ENCODE data around the gene LRRC23.

Gene LRRC23

DNA sequence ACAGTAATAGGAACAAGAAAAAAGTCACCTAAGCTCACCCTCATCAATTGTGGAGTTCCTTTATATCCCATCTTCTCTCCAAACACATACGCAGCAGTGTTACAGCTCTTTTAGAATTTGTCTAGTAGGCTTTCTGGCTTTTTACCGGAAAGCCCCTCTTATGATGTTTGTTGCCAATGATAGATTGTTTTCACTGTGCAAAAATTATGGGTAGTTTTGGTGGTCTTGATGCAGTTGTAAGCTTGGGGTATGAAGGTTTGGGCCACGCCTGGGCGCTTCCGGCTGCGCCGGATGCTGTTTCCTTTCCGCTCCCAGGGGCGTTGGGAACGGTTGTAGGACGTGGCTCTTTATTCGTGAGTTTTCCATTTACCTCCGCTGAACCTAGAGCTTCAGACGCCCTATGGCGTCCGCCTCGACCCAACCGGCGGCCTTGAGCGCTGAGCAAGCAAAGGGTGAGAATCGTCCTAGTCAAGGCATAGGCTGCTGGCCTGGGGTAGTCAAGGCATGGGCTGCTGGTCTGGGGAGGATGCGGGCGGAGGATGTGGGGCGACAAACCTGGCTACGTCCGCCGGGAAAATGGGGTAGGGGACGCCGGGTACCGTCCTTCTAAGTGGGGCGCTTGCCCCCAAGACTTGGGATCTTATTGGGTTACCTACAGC, 39.2 kb downstream of the LRRC23 start, which contains the start of the genes C12orf57 and RNU7-1:
Gene C12orf57, plus strand, starts transcription at position 301 of the 659 bp plus-strand sequence. Its CDS starts 100 bp downstream, at position 401.
Gene RNU7-1, plus strand, starts transcription at position 95 of the 659 bp plus-strand sequence.
- peak; percentile 68 to 79 (median 75) for DNase-seq (ENCODE audit: low read depth in 3 of 3)

DNA sequence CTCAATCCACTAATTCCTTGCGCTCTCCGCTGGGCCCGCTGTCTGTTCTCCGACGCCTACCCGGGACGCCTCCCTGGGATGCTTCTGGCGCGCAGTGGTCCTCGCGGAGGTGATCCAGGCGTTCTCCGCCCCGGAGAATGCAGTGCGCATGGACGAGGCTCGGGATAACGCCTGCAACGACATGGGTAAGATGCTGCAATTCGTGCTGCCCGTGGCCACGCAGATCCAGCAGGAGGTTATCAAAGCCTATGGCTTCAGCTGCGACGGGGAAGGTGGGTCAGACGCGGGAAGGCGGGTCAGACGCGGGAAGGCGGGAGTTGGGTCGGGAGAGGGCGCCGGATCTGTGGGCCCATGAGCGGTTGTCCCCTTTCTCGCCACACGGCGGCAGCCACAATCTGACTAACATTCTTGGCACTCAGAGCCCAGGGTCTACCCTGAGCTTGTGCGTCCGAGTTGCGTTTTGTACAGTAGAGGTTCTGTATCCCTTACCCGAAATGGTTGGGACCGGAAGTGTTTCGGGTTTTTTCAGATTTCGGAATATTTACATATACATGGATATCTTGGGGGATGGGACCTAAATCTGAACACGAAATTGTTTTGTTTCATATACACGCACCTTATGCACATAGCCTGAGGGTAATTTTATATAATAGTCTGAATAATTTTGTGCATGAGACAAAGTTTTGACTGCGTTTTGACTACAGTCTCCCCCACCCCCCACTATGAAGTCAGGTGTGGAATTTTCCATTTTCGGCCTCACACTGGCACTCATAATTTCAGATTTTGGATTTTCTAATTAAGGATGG, 40.0 kb downstream of the LRRC23 start:
- peak; percentile 80 to 90 (median 80) for DNase-seq (ENCODE audit: low read depth in 3 of 3)

DNA sequence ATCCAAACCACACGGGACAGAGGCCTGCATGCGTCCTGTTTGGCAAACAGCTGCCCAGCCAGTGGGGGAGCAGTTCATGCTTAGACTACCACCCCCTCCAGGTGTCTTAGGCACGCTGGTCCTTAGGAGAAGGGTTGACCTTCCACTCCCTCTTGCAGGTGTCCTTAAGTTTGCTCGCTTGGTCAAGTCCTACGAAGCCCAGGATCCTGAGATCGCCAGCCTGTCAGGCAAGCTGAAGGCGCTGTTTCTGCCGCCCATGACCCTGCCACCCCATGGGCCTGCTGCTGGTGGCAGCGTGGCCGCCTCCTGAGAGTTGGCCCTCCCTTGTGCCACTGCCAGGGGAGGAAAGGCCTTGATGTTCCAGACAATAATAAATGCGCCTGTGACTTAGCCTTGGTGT, 41.0 kb downstream of the LRRC23 start:
- DNase-seq (ENCODE audit: low read depth in 3 of 3): no peak

DNA sequence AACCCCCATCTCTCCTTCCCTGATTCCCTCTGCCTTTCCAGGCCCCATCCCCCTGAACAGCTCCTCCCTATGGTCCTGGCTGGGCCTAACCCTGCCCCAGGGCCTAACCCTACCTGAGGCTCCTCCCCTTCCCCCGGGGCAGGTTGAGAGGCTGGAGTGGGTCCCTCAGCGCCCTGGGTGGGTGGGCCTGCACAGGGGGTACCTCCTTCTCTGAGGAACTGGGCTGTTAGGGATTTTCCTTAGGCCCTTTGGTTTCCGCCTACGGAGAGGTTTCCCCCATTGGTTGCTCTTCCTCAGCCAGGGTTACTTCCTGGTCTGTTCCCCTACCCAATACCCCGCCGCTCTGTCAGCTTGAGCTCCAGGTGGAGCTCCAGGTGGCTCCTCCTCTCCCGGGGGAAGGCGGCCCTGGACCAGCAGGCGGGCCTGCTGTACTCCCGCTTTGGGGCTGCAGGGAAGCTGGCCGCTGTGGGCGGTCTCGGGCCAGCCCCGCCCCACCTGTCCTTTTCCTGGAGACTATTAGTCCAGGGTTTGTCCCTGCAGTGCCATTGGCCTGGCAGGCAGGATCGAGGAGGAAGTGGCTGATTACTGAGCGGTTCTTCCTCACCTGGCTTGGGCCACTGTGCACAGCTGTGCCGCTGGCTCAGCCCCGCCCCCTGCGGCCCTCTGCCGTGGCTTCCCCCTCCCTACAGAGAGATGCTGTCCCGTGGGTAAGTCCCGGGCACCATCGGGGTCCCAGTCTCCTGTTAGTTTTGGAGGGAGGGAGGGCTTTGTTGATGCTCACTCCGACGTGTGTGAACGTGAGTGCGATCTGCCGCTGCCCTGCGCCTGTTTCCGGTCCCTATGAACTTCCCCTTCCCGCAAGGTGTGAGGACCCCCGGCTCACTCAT, 41.7 kb downstream of the LRRC23 start:
- DNase-seq (ENCODE audit: low read depth in 3 of 3): peak in 1 of 3 experiments; percentile 76

DNA sequence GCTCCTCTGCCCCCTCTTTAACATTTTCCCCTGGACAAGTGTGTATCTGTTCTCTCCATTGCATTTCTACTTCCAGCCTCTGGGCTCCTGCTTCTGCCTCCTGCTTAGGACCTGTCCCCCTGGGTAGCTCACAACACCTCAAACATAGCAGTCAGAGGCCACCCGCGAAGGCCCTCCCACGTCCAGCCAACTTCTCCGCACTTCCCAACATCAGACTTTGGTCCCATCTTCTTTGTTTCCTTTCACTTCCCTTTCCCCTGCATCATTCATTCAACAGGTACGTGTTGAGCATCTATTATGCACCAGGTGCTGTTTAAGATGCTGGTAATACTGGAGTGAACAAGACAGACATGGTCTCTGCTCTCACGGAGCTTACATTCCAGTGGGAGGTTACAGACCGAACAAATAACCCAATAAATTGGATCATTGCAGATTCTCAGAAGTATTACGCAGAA, 42.3 kb downstream of the LRRC23 start:
- no peak for DNase-seq (ENCODE audit: low read depth in 3 of 3)

DNA sequence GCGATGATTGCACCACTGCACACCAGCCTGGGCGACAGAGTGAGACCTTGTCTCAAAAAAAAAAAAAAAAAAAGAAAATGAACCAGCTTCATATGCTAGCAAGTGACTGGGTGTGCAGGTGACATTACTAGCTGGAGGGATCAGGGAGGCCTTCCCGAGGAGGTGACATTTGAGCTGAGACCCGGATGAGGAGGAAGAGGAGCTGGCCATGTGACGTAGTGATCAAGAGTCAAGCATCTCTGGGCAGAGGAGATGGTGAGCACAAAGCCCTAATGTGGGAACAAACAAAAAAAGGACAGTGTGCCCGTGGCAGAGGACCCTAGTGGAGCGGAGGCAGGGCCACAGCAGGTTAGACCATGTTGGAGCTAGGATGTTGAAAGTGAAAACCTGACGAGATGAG, 43.0 kb downstream of the LRRC23 start:
- DNase-seq (ENCODE audit: low read depth in 3 of 3): no peak

DNA sequence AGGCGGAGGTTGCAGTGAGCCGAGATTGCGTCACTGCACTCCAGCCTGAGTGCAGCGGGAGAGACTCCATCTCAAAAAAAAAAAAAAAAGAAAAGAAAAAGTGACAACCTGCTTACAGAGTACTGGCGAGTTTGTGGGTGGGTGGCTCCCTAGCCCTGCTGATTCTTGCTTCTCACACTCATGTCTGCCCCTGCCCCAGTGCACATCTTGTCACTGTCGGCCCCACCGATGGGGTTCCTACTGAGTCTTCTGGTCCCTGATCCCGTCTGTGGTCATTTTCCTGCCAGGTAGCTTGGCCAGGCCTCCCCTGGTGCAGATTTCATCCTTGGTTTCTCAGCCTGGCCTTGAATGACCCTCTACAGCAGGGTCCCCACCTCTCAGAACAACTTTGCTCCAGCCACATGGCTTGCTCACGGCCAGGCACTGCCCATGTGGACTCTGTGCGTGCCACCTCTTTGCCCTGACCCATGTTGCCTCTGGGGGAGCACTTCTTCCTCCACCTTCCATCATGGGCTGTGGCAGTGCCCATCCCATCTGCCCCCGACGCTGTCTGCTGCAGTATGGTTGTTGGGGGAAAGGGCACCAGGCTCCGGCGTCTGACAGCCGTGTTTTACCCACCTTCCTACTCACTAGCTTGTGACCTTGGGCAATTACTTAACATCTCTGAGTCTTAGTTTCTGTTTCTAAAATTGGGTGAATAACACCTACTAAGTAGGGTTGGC, 44.4 kb downstream of the LRRC23 start:
- DNase-seq (ENCODE audit: low read depth in 3 of 3): no peak

DNA sequence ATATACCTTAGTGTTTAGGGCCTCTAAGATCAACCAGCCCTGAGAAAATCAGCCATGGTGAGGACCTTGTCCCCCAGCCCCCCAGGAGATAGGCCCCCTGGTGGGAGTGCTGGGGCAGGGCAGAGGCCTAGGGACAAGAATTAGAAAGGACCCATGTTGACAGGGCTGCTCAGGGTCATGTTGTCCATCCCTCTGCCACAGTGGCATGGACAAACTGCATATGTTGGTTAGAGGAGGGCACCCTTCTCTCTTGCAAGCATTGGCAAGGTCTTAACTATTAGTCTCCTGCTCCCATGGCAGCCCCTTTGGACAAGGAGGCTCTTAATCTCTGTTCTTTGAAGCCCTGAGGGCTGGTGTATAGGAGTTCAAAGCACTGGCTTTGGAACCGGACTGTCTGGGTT, 45.8 kb downstream of the LRRC23 start:
- DNase-seq (ENCODE audit: low read depth in 3 of 3): no peak

DNA sequence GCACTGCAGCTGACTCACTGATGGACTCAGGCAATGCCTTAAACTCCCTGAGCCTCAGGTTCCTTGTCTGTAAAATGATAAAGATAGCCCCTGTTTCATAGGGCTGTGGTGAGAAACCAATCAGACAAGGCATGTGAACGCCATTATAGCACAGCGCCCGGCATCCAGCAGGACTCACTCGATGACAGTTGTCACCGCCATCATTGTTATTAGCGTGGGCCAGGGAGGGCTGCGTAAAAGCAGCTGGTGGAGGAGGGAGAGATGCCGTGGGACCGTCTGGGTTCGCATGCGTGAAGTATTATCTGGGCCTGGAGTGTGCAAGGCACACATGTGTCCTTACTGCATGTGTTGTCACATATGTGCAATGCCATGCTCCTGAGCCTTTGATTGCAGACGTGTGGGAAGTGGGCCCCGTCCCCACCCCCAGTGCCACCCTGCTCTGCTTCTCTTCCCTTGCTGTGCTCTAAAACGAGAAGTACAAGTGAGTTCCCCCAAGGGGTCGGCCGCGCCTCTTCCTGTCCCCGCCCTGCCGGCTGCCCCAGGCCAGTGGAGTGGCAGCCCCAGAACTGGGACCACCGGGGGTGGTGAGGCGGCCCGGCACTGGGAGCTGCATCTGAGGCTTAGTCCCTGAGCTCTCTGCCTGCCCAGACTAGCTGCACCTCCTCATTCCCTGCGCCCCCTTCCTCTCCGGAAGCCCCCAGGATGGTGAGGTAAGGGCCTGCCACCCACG, 46.4 kb downstream of the LRRC23 start, which contains the start of gene PTPN6:
Gene PTPN6, plus strand, starts transcription at position 546 of the 730 bp plus-strand sequence. Its CDS starts 157 bp downstream, at position 703.
- DNase-seq (ENCODE audit: low read depth in 3 of 3): peak in 1 of 3 experiments; percentile 72

DNA sequence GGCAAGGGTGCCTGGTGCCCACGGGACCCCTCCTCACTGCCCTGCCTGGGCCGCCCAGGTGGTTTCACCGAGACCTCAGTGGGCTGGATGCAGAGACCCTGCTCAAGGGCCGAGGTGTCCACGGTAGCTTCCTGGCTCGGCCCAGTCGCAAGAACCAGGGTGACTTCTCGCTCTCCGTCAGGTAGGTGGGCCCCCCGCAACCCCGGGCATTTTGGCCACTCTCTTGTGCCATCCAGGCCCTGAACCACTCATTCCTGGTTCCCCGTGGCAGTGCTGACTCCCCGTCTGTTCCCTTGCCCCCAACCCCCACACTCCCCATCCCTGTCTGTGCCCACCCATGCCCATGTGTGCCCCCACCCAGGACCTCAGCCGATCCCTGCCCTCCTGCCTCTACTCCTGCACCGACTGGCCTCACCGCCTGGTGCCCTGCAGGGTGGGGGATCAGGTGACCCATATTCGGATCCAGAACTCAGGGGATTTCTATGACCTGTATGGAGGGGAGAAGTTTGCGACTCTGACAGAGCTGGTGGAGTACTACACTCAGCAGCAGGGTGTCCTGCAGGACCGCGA, 47.0 kb downstream of the LRRC23 start:
- DNase-seq (ENCODE audit: low read depth in 3 of 3): no peak

DNA sequence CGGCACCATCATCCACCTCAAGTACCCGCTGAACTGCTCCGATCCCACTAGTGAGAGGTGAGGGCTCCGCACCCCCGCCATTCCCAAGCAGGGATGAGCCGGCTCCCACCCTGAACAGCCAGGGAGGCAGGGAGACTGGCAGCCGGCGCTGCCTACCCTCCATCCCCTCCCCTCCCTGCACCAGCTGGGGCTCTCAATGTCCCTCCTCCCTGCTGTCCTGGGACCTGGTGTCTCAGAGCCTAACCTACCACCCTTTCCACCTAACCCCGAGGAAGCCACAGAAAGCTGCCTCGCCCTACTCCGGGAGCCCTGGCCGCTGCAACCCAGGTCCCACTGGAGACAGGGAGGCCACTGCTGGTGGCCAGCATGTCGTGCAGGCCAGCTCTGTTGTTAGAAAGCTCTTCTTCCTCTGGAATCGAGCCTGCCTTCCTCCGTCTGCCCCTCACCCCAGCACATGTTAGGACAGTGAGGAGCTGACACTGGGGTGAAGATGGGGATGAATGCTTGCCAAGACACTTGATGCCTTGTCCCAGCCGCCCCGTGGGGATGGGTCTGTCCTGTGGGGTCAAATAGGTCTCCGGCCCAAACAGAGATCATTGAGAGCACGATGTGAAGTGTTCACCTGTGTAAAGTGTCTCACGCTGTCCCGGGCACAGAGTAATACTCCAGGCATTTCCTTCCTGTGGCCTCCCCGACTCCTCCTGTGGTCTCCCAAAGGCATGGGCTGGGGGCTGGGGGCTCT, 47.7 kb downstream of the LRRC23 start:
- no peak for DNase-seq (ENCODE audit: low read depth in 3 of 3)

DNA sequence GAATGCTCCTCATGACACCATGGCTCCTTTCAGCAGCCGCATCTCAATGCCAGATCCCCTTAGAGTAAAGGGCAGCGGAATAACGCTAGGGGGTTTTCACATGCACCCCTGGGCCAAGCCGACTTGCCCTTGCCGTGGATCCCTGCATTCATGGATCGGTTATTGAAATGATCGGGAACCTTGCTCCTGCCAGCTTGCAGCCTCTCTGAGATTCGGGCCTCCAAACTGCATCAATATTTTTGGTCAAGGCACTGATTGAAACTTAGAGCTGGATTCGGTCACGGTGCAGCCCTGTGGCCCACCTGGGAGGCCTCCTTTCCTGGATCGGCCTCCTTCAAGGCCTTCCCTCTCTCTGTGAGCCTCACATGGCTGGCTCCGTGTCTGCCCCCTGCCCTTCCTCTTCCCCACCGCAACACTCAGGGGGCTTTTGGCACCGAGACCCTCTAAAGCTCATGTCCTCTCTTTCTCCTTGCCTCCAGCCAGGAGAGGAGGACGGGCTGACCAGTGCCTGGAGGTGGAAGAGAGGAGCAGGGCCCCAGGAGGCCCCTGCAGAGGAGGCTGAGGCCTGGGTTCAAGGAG, 48.3 kb downstream of the LRRC23 start:
- DNase-seq (ENCODE audit: low read depth in 3 of 3): no peak

DNA sequence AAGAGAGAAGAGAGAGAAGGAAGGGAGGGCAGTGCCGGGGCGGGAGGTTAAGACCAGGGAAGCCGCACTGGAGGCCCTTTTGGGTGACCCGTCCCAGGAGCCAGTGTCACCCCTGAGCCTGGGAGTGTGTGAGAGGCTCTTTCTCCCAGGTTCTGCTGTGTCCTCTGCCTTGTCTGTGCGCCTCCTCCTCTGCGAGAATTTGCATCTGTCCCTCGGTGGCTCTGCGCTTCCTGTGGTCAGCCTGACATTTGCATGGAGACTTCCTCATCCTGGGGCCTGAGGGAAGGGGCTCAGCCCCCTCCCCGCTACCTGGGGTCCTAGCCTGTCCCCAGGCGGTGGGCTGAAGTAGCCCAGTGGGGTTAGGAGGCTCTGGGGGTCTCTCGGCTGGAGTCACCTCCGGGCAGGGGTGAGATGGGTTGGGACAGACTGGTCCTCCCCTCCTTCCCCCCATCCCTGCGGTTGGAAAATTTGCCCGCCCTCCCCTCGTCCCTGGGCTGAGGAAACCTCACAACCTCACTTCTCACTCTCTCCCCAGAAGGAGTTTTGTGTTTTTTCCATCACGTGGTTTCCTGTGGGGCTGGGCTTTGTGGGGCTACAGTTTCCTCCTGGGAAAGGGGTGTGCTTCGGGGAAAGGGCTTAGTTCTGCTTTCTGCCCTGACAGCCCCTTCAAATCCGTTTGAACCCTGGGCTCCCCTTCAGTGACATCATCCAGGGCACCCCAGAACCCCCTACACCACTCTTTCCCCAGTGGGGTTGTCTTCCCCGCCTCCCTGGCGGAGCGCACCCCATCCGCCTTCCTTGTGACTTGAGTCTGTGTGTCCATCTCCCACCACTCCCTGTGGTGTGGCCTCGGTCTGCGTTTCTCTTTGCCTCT, 49.1 kb downstream of the LRRC23 start:
- peak; percentile 70 to 86 (median 72) for DNase-seq (ENCODE audit: low read depth in 3 of 3)

DNA sequence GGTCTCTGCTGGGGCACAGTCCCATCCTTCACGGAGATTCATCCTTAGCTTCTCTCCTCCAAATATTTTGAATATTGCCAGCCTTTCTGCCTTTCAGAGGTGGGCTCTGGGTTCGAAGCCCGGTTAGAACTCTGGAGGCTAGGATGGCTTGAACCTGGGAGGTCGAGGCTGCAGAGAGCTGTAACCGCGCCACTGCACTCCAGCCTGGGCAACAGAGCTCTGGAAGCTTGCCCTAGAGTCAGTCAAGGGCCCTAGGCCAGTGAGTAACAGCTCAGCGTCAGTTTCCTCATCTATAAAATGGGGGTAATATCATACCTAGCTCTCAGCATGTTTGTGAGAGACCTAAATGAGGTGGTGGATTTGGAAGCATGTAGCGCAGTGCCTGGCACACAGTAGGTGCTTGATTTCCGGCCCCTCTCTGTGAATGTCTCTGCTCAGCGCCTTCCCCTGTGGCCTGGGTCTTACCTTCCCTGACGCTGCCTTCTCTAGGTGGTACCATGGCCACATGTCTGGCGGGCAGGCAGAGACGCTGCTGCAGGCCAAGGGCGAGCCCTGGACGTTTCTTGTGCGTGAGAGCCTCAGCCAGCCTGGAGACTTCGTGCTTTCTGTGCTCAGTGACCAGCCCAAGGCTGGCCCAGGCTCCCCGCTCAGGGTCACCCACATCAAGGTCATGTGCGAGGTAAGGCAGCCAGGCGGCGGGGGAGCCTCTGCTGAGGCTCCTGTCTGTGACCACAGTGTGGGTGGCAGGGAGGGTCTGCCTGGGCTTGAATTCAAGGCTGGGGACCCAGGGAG, 49.9 kb downstream of the LRRC23 start:
- no peak for DNase-seq (ENCODE audit: low read depth in 3 of 3)

DNA sequence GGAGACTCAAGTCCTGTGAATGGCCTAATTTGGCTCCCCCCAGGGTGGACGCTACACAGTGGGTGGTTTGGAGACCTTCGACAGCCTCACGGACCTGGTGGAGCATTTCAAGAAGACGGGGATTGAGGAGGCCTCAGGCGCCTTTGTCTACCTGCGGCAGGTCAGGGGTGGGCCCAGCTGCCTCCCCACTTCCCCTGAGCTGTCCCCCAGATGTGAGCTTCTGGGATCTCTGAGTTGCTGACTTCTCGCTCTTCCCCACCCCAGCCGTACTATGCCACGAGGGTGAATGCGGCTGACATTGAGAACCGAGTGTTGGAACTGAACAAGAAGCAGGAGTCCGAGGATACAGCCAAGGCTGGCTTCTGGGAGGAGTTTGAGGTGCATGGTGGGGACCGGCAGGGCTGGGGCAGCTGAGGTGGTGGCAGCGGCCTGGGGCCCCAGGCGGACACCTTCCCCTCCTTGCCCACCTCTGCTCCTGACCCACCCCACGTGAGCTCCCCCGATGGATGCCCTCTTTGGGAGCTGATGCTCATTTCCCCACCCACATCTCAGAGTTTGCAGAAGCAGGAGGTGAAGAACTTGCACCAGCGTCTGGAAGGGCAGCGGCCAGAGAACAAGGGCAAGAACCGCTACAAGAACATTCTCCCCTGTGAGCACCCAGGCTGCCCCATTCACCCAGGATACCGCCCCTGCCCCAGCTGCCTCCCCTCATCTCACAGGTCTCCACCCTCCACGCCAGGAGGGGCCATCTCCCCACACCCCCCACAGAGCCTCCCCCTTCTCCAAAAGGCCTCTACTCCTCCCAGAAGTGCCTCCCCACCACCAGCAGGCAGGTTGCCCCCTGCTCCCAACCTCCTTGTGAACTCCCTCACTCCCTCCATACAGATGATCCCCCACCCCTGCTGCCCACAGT, 50.7 kb downstream of the LRRC23 start:
- no peak for DNase-seq (ENCODE audit: low read depth in 3 of 3)
